Measurements from ENCODE around the gene KIF2A. TPM values are rescaled to one million over a fixed set of nuclear protein-coding genes. Genes with fewer than 3 reads are reported as not detected.

The KIF2A gene
- total and polyA plus RNA-seq, 2 of the 4 experiments (the other 2 are of a cell fraction): 23.6 to 37.3 TPM

- Histone ChIP-seq H2AFZ (replicated peaks; ENCODE audit: low read length, poor library complexity) (no peak overlapping the region), H3K9me3 (ENCODE audit: control insufficient read depth, insufficient read depth, low read length) (no peaks in the 10 kb centered on the region), H3K9me1 (ENCODE audit: insufficient read depth, low read length) (peaks cover 3% of the 10 kb centered on the region), H3K27me3 (ENCODE audit: control insufficient read depth, insufficient read depth, low read length) (no peaks in the 10 kb centered on the region), H3K9ac (ENCODE audit: low read depth, low read length) (no peak overlapping the region), H3K4me3 (ENCODE audit: insufficient read depth, low read depth, low read length) (no peak overlapping the region), H3K4me1 (ENCODE audit: control insufficient read depth, insufficient read depth, low read length) (0 out of 2 replicates have a peak, but pooled peaks cover 2% of the 10 kb centered on the region), H4K91ac (ENCODE audit: insufficient read depth, low read depth, low read length) (no peak overlapping the region), H2BK5ac (ENCODE audit: low read depth, low read length, poor library complexity, severe bottlenecking) (no peak overlapping the region), H3K27ac (ENCODE audit: insufficient read depth, low read length) (no peak overlapping the region), H2BK20ac (ENCODE audit: low read depth, low read length) (no peak overlapping the region), H3K4me2 (ENCODE audit: low read depth, low read length) (no peak overlapping the region), H2BK120ac (ENCODE audit: low read depth, low read length) (no peak overlapping the region), H3K56ac (ENCODE audit: extremely low read depth, insufficient read depth, low read length) (no peak overlapping the region), H3K18ac (ENCODE audit: low read depth, low read length) (no peak overlapping the region), H3K23ac (ENCODE audit: low read depth, low read length) (no peak overlapping the region), H3K14ac (replicated peaks; ENCODE audit: low read depth, low read length) (no peak overlapping the region), H2AK5ac (ENCODE audit: low read depth, low read length) (no peak overlapping the region), H2AK9ac (replicated peaks; ENCODE audit: low read depth, low read length, poor library complexity) (no peak overlapping the region), H3K79me1 (ENCODE audit: low read depth in 1 of 2, low read length in 2 of 2) (peaks cover 15 to 55% of the 10 kb centered on the region in 2 experiments), H2BK15ac (ENCODE audit: low read depth, low read length) (no peak overlapping the region), H3K4ac (ENCODE audit: low read depth, low read length) (no peak overlapping the region), H3K36me3 (ENCODE audit: control insufficient read depth, insufficient read depth, low read length) (no peaks in the 10 kb centered on the region), H4K20me1 (ENCODE audit: insufficient read depth, low read length) (peaks cover 23% of the 10 kb centered on the region), H4K5ac (ENCODE audit: low read depth, low read length) (no peak overlapping the region), H4K8ac (ENCODE audit: low read depth in 2 of 2, low read length in 2 of 2) (no peak overlapping the region)
- in situ Hi-C loops (cut with MboI; ENCODE audit: low sequenced_read_pairs) (no loop called here), intact Hi-C loops (cut with micrococcal nuclease) (no loop called here), dilution Hi-C loops (cut with HindIII; ENCODE audit: low sequenced_read_pairs, unreplicated experiment) (no loop called here)
- no CpG with 5 or more reads among the region's 4 CpGs for WGBS, 2 experiments (ENCODE audit: extremely low coverage in 2 of 2, insufficient read length in 1 of 2)
- POLR2A ChIA-PET (ENCODE audit: unreplicated experiment): no interaction called here
- DNase-seq (no peak), ATAC-seq (ENCODE audit: low read depth) (no peak)
- TF ChIP-seq MXI1 (IDR thresholded peaks at IDR 0.05; ENCODE audit: borderline replicate concordance, low read depth, low read length): no peak
- TF ChIP-seq, protein P1, sequence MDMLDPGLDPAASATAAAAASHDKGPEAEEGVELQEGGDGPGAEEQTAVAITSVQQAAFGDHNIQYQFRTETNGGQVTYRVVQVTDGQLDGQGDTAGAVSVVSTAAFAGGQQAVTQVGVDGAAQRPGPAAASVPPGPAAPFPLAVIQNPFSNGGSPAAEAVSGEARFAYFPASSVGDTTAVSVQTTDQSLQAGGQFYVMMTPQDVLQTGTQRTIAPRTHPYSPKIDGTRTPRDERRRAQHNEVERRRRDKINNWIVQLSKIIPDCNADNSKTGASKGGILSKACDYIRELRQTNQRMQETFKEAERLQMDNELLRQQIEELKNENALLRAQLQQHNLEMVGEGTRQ (IDR thresholded peaks at IDR 0.05; ENCODE audit: low read depth, low read length): no peak
- no peak for TF ChIP-seq NFE2L2 (IDR thresholded peaks at IDR 0.05; ENCODE audit: low read depth, low read length)
- CTCF ChIA-PET: no interaction called here
- BruUV-seq (replicated peaks): no TSS peak
These were observed 20.7 kb downstream of the KIF2A start for GRCh38 chr5:62326702-62327101.

Measured in IMR-90 (cell line).